Muscle layer of duodenum (tissue), 2 donors: ENCODE results near the gene E2F4.

ENCODE experiments used
- H3K27ac ChIP-seq: one replicate; pipeline ENCODE4 v1.7.0; 2013; ENCODE audit warnings: mild to moderate bottlenecking, low read length
- H3K27me3 ChIP-seq: one replicate; pipeline ENCODE4 v1.7.0; 2013; ENCODE audit warnings: low read depth, mild to moderate bottlenecking, control low read depth, low read length
- H3K36me3 ChIP-seq, 2 donors: one replicate each; pipeline ENCODE4 v1.7.0; 2013; ENCODE audit warnings: low read length in 2 of 2, control low read depth in 1 of 2, mild to moderate bottlenecking in 1 of 2; ENCODE audit not compliant: insufficient read depth in 2 of 2, control insufficient read depth in 1 of 2
- H3K4me1 ChIP-seq, 2 donors: one replicate each; pipeline ENCODE4 v1.7.0; 2013; ENCODE audit warnings: low read length in 2 of 2, mild to moderate bottlenecking in 2 of 2, control low read depth in 1 of 2, moderate library complexity in 1 of 2; ENCODE audit not compliant: insufficient read depth in 2 of 2, control insufficient read depth in 1 of 2
- H3K4me3 ChIP-seq, 2 donors: one replicate each; pipeline ENCODE4 v1.7.0; 2013; ENCODE audit warnings: low read length in 2 of 2, low read depth in 1 of 2, mild to moderate bottlenecking in 1 of 2
- H3K9me3 ChIP-seq, 2 donors: one replicate each; pipeline ENCODE4 v1.7.0; 2013; ENCODE audit warnings: low read length in 2 of 2, control low read depth in 1 of 2, mild to moderate bottlenecking in 1 of 2; ENCODE audit not compliant: control insufficient read depth in 1 of 2
- donor health status: healthy.

The E2F4 gene, protein sequence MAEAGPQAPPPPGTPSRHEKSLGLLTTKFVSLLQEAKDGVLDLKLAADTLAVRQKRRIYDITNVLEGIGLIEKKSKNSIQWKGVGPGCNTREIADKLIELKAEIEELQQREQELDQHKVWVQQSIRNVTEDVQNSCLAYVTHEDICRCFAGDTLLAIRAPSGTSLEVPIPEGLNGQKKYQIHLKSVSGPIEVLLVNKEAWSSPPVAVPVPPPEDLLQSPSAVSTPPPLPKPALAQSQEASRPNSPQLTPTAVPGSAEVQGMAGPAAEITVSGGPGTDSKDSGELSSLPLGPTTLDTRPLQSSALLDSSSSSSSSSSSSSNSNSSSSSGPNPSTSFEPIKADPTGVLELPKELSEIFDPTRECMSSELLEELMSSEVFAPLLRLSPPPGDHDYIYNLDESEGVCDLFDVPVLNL

DNA sequence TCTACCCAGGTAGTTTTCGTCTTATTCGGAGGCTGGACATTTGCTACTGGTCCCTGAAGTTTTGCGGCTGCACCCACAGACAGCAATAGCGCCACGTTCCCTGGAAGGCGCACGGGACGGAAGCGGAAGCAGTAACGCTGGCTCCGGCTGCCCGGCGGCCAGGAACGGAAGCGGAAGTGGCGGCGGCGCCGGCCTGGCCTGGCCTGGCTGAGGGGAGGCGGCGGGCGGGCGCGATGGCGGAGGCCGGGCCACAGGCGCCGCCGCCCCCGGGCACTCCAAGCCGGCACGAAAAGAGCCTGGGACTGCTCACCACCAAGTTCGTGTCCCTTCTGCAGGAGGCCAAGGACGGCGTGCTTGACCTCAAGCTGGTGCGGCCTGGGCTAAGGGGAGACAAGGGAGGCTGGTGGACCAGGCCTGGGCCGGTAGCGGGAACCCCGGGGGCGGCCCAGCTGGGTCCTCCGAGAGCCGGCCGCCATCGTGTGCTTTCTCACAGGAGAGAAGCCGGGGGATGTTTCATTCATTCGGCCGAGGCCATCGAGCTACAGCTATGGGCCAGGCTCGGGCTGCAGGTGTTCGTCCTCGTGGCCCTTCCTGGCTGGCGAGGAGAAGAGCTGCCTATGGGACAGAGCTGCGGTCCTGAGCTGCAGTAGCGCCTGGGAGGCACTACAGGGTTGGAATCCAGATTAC is at the start of gene E2F4:
E2F4 (plus strand) TSS at position 161 of the 687 bp plus-strand sequence; CDS start at position 234, 73 bp downstream.
- Histone ChIP-seq H3K36me3 (peaks cover 35% of the 10 kb centered on the region in 2 donors), H3K27me3 (no peaks in the 10 kb centered on the region), H3K9me3 (no peaks in the 10 kb centered on the region), H3K27ac (peak within 1 kb of the TSS; percentile 88), H3K4me1 (peaks cover 15 to 26% of the 10 kb centered on the region in 2 donors), H3K4me3 (peak within 1 kb of the TSS; percentile 94)

DNA sequence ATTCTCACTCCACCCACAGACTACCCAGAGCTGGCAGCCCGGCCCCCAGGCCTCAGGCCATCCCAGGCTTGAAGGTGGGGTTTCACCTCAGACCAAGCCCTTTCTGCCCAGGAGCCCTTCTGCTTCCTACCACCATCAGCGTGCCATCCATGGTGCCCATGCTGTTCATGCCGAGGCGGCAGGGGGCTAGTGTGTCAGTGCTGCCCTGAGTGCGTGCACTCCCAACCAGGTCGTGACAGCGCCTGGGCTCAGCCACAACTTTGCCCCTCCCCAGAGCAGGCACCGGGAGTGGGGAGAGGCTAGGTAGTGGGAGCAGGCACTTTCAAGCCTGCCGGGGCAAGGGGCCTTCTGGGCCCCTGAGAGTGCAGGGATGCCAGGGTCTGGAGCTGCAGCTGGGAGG is 49.6 kb upstream of the E2F4 start:
- H3K4me3 ChIP-seq = no peak overlapping the region
- no peak overlapping the region for H3K27ac ChIP-seq
- H3K27me3 ChIP-seq = no peaks in the 10 kb centered on the region
- no peaks in the 10 kb centered on the region for H3K9me3 ChIP-seq
- no peaks in the 10 kb centered on the region for H3K4me1 ChIP-seq
- H3K36me3 ChIP-seq = peaks cover 78 to 91% of the 10 kb centered on the region in 2 donors

DNA sequence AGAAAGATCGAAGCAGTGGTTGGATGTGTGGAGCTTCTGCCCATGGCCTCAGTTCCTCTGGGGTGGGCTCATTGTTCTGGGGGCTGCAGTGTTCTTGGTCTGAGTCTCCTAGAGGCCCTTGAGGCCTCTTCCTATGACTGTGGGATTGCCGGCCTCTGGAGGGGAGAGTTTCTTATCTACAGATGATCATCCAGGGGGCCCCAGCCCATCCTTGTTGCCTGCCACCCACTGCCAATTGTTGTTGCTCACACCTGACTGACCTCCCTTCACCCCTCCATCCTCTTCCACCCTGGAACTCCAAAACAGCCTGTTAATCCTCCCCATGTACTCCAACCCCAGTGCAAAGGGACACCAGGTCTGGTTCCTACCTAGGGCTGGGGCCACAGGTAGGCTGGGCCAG is 47.0 kb upstream of the E2F4 start:
- no peaks in the 10 kb centered on the region for H3K9me3 ChIP-seq
- no peaks in the 10 kb centered on the region for H3K27me3 ChIP-seq
- H3K4me3 ChIP-seq = no peak overlapping the region
- no peak overlapping the region for H3K27ac ChIP-seq
- peaks cover 72 to 88% of the 10 kb centered on the region in 2 donors for H3K36me3 ChIP-seq
- peaks cover 0 to 2% of the 10 kb centered on the region in 2 donors for H3K4me1 ChIP-seq

DNA sequence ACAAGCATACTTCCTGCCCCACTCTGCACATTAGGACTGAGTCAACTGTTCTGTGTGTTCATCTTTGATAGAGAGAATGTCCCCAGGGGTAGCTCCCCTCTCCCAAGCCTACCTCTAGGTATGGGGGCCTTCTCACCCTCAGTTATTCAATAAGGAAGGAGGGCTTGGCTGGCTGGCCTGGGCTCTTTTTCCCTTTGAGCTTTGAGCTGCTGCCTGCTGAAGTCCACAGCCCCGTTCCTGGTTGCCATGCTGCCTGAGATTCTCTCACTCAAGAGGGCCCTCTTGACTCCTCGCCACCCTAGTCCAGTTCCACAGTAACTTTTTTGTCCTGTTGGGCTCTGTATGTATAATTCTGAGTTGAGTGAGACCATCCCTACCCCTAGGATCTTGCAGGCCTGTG is 46.2 kb upstream of the E2F4 start:
- H3K9me3 ChIP-seq = no peaks in the 10 kb centered on the region
- H3K36me3 ChIP-seq = peaks cover 64 to 79% of the 10 kb centered on the region in 2 donors

DNA sequence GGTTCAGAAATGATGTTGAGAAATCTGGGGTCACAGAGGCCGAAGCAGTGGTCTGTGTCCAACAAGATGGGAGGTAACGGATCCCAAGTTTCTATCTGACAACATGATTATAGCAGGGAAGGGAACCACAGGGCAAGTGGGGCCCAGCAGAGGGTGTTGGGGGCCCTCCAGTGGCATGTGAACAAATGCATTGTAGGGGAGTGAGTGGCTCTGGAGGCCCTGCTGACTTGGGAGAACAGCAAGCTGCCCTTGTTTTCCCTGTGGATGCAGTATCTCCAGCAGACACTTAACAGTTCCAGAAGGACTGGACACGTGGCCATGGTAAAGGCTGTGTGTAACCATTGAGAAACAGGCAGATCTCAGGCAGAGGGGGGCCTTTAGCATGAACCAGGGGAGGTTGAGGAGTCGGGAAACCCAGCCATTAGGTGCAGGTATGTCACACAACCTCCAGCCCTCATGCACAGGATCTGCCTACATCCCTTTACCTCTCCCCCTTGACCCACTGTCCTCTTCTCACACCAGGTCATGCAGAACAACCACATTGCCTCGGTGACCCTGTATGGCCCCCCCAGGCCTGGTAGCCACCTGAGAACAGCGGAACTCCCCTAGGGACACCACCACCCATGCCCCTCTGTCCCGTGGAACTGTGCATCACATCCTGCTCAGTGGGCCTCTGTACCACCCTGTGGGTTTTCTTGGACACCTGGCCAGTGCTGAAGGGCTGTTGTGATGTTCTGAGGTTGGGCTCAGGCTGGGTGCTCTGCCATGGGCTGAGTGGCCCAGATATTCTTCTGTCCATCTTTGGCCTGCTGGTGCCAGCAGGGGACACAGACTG is 45.2 kb upstream of the E2F4 start:
- Histone ChIP-seq H3K4me3 (no peak overlapping the region), H3K27ac (no peak overlapping the region)

More for the DNA sequence above, 46.2 kb upstream of the E2F4 start:
- H3K4me3 ChIP-seq = no peak overlapping the region
- H3K27ac ChIP-seq = no peak overlapping the region
- no peaks in the 10 kb centered on the region for H3K27me3 ChIP-seq
- H3K4me1 ChIP-seq = peaks cover 0 to 10% of the 10 kb centered on the region in 2 donors

DNA sequence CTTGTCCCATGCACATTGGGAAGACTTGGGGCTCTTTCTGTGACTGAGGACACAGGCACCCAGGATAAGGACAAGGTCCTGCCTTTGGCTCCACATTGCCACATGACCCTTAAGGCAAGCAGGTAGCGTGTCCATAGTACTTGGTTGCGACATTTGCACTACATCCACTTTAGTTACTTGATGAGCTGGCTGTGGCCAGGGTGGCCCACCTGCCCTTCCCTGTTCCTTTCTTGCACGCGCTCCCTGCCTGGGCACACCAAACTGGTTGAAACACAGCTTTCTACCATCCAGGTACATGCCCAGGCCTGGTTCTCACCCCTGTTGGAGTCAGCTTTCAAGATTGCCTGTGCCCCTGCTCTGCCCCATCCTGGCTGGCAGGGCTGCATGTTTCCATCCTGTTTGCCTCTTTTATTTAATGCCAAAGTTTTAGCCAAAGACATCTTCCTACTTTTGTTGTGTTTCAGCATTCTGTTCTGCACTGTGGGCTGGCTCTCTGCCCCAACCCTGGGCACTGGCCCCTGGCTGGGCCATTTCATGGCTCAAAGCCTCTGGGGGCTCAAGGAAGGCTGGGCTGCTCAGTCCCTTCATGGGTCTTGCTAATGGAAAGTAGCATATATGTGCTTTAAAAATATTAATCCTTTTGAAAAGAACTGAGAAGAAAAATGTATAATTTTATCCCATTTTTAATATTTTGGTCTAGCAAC is 44.4 kb upstream of the E2F4 start:
- Histone ChIP-seq H3K4me1 (peaks cover 0 to 17% of the 10 kb centered on the region in 2 donors), H3K36me3 (peaks cover 48 to 61% of the 10 kb centered on the region in 2 donors), H3K27me3 (no peaks in the 10 kb centered on the region), H3K4me3 (no peak overlapping the region), H3K9me3 (no peaks in the 10 kb centered on the region), H3K27ac (no peak overlapping the region)

More for the DNA sequence above, 45.2 kb upstream of the E2F4 start:
- Histone ChIP-seq H3K27me3 (no peaks in the 10 kb centered on the region), H3K36me3 (peaks cover 55 to 70% of the 10 kb centered on the region in 2 donors), H3K4me1 (peaks cover 0 to 17% of the 10 kb centered on the region in 2 donors), H3K9me3 (no peaks in the 10 kb centered on the region)

DNA sequence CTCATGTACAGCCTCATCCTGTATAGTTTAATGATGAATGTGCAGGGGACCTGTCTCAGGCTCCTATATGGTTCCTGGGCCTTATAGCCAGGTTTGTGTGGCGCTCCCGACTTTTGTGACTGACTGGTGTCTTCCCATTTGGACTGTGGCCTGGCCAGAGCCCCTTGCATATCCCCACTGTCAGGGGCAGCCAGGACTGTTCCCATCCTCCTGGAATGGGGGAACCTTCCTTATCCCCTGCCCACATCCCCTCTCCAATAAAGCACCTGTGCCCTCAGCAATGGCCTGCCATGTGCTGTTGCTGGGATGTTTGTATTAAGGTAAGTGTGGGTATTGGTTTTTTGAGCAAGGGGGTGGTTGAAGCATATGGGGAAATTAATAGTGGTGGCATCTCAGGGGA is 43.7 kb upstream of the E2F4 start:
- no peak overlapping the region for H3K27ac ChIP-seq
- peaks cover 44 to 56% of the 10 kb centered on the region in 2 donors for H3K36me3 ChIP-seq

DNA sequence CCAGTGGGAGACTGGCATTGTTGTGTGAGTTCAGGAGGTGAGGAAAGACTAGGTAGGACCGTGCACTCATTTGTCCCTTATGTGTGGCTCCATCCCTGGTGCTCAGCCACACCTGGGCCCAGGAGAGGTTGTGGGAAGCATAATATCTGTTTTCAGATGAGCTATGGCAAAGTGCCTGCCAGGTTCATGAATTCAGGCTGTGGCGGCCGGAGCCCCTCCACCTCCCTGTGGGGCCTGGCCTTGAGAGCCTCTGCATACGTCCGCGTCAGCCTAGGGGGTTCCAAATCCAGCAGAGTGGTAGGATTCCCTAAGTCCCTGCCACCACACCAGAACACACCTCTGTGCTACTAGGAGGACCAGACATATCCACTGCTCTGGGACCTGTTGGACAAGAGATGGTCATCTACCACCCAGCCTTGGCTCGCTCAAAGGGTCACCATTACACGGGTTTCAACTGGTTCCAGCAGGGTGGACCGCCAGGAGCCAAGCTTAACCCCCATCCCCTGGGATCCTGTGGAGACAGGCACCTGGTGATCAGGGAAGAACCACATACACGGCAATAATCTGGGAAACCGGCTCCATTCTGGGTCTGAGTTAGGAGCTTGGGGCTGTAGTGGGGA is 43.2 kb upstream of the E2F4 start:
- no peak overlapping the region for H3K27ac ChIP-seq
- peaks cover 0 to 17% of the 10 kb centered on the region in 2 donors for H3K4me1 ChIP-seq
- H3K9me3 ChIP-seq = no peaks in the 10 kb centered on the region
- H3K4me3 ChIP-seq = no peak overlapping the region
- H3K36me3 ChIP-seq = peaks cover 40 to 52% of the 10 kb centered on the region in 2 donors
- no peaks in the 10 kb centered on the region for H3K27me3 ChIP-seq

More for the DNA sequence above, 43.7 kb upstream of the E2F4 start:
- H3K4me1 ChIP-seq = peaks cover 0 to 17% of the 10 kb centered on the region in 2 donors
- H3K9me3 ChIP-seq = no peaks in the 10 kb centered on the region
- H3K27me3 ChIP-seq = no peaks in the 10 kb centered on the region
- H3K4me3 ChIP-seq = no peak overlapping the region

DNA sequence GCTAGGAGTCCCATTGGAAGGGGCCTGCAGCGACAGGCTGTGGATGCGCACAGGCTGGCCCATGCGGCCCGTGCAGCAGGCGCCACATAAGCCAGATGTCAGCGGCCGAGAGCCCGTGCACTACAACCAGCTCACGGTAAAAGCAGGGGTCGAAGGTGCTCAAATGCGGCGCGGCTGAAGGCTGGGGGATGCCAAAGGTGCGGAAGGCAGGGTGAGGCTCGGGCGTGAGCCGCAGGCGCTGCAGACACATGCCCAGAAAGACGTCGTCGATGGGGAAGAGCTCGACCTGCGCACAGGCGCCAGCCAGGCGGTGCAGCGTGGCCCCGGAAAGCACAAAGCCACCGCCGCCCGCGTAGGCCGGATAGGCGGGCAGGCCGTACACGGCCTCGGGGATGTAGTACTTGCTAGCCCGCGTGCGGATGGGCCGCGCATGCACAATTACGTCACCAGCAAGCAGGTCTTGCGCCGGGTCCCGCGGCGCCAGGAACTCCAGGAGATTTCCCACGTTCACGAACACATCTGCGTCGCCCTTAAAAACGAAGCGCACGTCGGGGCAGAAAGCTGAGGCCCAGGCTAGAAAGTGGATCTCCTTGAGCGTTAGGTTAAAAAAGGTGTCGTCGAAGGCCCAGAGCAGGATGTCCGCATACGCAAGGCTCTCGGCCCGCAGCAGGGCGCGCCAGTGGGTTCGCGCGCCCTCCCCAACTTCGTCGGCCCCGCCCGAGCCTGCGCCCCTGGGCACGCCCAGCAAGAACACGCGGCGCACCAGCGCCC is 42.5 kb upstream of the E2F4 start:
- Histone ChIP-seq H3K27me3 (no peaks in the 10 kb centered on the region), H3K9me3 (no peaks in the 10 kb centered on the region), H3K36me3 (peaks cover 34 to 46% of the 10 kb centered on the region in 2 donors), H3K4me1 (peaks cover 0 to 18% of the 10 kb centered on the region in 2 donors), H3K4me3 (no peak overlapping the region), H3K27ac (no peak overlapping the region)
